ELF-1 (cell line): ENCODE measurements around the gene SH3GL2.

Experiments used
- DNase-seq: peaks from one replicate; pipeline ENCODE4 v3.0.0-alpha.2; 2016; ENCODE audit warnings: low read depth, low spot score

SH3GL2 gene

DNA sequence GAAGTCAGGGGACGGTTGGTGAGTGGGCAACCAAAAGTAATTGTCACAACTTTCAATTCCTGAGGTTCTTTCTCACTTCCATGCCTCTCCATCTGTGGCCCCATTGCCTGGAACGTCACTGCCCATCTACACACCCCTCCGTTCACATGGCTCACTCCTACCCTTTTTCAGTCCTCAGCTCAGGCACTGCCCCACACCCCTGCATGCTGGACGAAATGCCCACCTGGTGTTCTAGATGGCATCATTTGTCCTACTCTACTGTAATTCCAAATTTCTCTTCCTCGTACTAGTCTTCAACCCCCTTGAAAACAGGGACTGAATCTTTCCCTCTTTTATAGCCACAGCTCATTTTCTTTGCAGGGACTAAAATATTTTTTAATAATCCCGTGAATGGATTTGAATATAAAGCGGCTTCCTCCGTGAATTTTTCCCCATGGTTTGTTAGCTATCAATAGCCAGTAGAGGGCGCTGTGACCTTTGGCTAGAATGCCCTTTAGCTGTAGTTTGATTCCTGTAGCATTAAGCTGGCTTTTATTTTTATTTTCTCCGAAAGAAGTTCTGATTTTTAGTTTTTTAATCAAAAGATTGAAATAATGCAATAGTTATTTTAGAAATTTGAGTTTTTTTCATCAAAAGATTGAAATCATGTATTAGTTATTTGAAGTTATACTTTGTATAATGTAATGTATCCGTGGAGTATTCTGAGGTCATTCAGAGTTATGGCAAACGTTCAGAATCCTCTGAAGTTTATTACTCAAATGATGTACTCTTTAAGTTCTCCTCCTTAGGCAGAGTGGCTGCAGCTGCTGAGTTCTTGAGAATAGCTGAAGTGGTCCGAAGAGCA lies 232.1 kb downstream of the SH3GL2 start:
- DNase-seq, result peak; percentile 8

DNA sequence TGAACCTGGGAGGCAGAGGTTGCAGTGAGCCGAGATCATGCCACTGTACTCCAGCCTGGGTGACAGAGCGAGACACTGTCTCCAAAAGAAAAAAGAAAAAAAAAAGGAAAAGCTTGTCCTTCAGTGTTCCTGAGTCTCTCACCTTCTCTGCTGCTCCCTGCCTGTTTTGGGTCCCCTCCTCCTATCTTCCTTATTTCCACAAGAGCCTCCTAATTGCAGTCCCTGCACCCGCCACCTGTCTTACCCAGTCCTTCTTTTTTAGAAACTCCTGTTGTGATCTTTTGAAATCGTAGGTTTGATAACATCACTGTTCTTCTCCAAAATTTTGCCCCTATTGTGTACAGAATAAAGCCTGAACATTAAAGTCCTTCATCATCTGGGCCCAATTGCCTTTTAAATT lies 234.9 kb downstream of the SH3GL2 start:
- DNase-seq, result no peak

DNA sequence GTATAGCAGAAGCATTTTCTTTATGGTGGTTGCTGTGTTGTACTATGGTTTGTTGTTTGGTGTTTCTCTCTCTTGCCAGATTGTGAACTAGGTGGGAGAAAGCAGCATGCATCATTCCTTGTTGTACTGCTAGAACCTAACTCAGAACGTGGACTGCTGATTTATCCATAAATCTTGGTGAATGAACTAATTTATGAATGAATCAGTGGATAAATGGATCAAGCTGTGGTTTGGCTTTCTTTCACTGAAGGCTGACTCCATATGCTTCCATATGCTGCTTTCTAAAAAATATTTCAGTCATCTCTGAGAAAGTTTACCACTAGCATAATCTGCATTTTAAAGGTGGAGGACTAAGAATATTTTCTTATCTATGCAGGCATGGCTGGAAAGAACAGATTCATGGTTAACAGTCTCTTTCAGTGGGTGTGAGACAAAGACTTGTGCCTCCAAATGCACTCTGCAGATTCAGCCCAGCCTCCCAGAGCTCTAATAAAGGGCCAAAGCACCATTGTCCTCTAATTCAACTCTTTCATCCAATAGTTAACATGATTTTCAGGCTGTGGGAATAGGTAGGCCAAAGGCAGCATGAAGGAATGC lies 237.7 kb downstream of the SH3GL2 start:
- DNase-seq, result no peak

DNA sequence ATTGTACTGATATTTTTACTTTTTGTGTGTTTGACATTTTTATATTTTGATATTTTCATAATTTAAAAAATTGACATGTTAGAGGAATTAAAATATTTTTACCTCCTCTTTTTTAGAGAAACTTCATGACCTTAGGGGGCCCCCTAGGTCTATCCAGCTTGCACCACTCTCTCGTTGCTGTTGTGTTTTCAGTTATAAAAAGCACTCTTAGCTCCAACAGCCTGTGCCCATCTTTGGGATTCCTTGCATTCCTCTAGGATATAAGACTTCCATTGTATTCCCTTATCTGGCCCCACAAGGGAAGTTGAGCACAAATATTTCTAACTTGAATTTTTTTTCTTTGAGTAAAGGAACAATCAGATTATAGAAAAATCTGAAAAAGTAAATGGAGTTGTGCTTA lies 245.3 kb downstream of the SH3GL2 start:
- no peak for DNase-seq

DNA sequence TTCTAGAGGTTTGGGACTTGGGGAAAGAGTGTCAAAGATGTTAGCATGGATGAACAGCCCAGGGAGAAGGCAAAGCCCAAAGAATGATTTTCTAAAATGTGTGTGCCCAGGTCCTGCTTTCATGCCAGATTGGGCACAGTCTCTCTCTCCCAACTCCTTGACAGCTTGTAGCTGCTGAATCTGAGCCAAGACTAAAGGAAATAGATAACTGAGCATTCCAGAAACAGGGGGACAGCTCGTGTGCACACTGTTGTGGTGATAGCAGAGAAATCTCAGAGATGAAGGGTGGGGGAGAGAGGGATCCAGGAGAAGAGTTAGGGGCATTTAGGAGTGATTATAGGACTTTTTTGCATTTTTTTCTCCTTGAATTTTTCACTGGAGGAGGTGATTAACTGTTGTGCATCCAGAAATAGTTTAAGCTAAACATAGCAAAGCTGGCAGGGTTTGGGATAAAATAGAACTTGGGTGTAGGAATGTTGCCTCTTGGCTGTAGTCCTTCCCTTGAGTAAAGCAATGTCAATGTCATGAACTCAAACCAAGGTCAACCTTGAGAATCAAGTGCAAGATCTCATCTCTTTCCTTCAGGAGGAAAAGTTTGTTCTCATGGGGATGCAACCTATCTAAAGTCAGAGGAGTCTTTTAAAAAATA lies 245.9 kb downstream of the SH3GL2 start:
- DNase-seq, result no peak

DNA sequence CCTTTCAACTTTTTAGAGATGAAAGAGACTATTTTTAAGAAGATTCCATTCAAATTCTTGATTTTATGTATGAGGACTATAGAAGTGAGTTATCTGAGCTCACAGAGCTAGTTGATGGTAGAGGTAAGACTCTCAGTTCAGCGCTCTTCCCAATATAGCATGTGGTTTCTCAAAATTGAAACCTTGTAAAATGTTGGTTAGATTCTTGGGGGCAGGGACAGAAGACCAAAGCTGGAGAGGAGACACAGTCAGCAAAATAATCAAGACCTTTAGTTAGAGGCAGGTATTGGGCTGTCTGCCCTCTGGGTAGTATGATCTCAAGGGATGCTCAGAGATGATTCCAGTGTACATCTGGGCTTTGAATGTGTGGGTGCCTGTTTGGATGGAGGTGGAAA lies 246.4 kb downstream of the SH3GL2 start:
- DNase-seq, result no peak

DNA sequence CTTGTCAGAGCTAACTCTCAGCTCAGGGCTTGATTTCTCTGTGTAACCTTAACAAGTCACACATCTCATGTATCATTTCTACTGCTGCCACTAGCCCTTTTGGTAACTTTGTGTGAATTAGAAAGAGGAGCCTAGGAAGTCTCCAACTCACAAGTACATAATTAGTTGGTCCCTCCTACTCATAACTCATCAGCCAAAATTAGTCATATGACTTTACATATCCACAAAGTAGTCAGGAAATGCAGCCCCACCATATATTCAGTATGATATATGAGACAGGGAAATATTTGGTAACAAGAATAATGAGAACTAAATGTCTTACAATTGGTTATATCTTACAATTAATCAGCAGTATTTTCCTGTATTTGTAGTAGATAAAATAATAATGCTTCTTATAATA lies 250.2 kb downstream of the SH3GL2 start:
- no peak for DNase-seq

DNA sequence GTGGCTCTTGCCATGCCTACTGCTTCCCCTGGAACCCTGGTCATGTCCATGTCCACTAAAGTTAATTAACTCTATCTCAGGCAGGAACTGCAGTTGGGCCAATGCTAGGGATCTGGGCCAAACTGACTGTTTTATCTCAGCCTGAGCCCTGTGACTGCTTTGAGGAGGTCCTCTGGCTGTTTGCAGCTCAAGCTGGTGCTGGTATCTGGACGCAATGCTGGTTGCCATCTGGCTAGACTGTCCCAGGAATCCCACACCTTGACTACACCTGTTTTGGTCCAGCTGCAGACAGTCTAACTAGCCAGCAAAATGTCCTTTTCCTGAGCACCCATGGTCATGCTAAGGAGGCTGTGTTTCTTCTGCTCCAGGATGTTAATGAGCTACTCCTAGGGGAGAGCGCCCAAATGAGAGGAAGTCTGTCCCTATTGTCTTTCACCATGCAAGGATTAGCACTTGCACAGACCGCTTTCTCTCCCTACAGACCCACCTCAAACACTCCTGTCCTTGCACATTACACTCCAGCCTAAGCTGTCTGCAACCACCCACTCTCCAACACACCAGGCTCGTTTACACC lies 251.0 kb downstream of the SH3GL2 start:
- no peak for DNase-seq

DNA sequence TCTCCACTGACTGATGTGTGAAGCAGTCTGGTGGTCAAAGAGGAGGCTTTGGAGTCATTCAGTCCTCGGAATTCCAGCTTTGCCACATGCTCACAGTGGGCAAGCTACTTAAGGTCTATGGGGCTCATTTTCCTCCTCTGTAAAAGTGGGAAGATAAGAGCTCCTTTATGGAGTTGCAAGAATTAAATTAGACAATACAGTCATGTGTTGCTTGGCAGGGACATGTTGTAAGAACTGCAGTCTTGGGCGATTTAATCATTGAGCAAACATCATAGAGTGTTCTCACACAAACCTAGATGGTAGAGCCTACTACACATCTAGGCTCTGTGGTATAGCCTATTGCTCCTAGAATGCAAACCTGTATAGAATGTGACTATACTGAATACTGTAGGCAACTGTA lies 253.9 kb downstream of the SH3GL2 start:
- DNase-seq, result no peak

DNA sequence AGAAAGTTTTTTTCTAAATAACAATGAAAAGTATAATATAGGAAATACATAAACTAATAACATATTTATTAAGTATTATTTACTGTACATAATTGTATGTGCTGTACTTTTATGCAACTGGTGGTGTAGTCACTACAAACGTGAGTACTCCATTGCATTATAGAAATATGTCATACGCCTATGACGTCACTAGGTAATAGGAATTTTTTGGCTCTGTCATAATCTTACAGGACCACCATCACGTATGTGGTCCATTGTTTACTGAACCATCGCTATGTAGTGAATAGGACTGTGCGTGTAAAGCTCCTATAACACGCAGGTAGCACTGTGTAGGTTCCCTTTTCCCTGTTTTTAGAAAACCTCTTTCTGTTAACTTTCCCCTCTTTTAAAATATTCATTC lies 255.0 kb downstream of the SH3GL2 start:
- no peak for DNase-seq

DNA sequence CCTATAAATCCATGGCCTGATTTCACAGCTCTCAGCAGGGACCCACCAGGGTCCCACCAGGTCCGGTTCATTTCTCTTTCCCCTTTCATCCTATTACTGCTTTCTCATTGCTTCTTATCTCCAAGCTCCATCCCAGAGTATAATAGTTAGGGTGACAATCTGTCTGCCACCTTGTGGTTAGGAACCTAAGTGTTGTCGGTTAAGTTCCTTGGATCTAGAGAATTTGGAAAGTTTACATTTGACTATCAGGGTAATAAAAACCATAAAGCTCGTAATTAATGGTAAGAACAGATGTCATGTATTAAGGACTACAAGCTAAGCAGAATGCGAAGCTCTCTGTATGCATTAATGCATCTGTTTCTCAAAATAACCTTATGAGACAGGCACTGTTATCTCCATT lies 259.1 kb downstream of the SH3GL2 start:
- no peak for DNase-seq

DNA sequence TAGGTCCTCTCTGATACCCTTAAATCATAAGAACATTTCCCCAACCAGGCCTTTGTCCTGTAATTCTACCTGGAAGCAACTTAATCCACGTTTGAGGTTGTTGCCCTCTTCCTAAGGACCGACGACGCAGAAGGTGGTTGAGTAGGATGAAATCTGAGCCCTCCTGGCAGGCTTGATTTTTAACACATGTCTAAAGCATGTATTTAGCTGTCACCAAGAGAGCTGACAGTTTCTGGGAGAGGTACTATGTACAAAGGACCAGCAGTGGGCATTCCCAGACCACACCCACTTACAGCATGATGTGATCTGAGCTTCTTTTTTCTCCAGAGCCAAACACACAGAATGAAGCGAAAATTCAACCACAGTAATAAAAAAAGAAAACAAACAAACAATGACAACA lies 260.9 kb downstream of the SH3GL2 start:
- DNase-seq, result no peak

DNA sequence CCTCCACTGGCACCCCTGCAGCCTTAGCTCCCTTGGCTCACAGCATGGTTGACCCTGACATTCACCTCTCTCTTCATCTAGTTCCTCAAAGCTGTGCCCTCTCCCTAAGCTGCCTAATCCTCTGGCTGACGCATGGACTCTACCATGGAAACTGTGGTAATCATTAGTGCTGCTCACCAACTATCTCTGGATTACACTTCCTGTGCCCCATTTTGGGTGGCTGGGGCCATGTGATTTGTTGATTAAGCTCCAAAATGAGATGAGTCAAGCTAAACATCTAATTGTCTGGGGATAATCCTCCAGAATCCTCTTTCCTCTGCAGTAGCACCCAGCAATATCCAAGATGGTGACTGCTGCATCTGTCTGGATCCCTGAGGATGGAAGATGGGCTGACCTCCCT lies 264.4 kb downstream of the SH3GL2 start:
- DNase-seq, result no peak
